ENCODE measurements around the gene TMEM92. TPM values are rescaled to one million over a fixed set of nuclear protein-coding genes. Genes with fewer than 3 reads are reported as not detected.

The TMEM92 gene
- total RNA-seq, 1 experiment from 2014 or later, result 6.6 TPM

DNA sequence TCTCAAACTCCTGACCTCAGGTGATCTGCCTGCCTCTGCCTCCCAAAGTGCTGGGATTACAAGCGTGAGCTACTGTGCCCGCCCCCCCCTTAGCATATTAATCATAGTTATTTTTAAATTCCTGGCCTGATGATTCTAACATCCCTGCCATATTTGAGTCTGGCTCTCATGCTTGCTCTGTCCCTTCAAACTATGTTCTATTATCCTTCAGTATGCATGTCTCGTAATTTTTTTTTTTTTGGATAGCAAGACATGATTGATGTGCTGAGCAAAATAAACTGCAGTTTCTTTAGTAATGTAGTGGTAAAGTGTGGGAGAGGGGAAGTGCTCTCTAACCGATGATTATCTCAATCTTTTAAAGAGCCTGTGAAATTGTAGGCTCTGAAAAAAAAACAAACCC, 34.3 kb upstream of the TMEM92 start:
- BruUV-seq (replicated peaks), result no TSS peak
- no peak for DNase-seq (ENCODE audit: low read depth, low spot score)
- Histone ChIP-seq H3K79me2 (ENCODE audit: insufficient read depth, low read length) (no peaks in the 10 kb centered on the region), H4K20me1 (ENCODE audit: insufficient read depth) (no peaks in the 10 kb centered on the region), H3K4me3 (replicated peaks in 1 of 2; ENCODE audit: low read depth in 1 of 2, low read length in 2 of 2) (no peak overlapping the region), H3K4me2 (ENCODE audit: low read length) (no peak overlapping the region), H3K9ac (ENCODE audit: low read length) (no peak overlapping the region), H3K27me3 (ENCODE audit: insufficient read depth, low read length) (peaks cover 3% of the 10 kb centered on the region; the same call in 1 of the 2 replicates), H3K36me3 (ENCODE audit: control insufficient read depth in 1 of 2, insufficient read depth in 2 of 2, low read length in 2 of 2) (no peaks in the 10 kb centered on the region), H3K9me3 (ENCODE audit: control insufficient read depth in 1 of 2, insufficient read depth in 1 of 2, low read depth in 1 of 2, low read length in 2 of 2) (peaks cover 0 to 8% of the 10 kb centered on the region in 2 experiments; a peak in 2 of 4 replicates), H3K27ac (ENCODE audit: low read depth, low read length) (no peak overlapping the region), H2AFZ (ENCODE audit: low read depth, low read length, poor library complexity, severe bottlenecking) (no peak overlapping the region), H3K4me1 (ENCODE audit: control insufficient read depth in 1 of 2, insufficient read depth in 2 of 2, low read length in 2 of 2) (no peaks in the 10 kb centered on the region), H3K9me2 (ENCODE audit: insufficient read depth) (no peaks in the 10 kb centered on the region)
- no peak for TF ChIP-seq ZNF274 (IDR thresholded peaks at IDR 0.05; ENCODE audit: low read depth, low read length)
- TF ChIP-seq, protein P1, sequence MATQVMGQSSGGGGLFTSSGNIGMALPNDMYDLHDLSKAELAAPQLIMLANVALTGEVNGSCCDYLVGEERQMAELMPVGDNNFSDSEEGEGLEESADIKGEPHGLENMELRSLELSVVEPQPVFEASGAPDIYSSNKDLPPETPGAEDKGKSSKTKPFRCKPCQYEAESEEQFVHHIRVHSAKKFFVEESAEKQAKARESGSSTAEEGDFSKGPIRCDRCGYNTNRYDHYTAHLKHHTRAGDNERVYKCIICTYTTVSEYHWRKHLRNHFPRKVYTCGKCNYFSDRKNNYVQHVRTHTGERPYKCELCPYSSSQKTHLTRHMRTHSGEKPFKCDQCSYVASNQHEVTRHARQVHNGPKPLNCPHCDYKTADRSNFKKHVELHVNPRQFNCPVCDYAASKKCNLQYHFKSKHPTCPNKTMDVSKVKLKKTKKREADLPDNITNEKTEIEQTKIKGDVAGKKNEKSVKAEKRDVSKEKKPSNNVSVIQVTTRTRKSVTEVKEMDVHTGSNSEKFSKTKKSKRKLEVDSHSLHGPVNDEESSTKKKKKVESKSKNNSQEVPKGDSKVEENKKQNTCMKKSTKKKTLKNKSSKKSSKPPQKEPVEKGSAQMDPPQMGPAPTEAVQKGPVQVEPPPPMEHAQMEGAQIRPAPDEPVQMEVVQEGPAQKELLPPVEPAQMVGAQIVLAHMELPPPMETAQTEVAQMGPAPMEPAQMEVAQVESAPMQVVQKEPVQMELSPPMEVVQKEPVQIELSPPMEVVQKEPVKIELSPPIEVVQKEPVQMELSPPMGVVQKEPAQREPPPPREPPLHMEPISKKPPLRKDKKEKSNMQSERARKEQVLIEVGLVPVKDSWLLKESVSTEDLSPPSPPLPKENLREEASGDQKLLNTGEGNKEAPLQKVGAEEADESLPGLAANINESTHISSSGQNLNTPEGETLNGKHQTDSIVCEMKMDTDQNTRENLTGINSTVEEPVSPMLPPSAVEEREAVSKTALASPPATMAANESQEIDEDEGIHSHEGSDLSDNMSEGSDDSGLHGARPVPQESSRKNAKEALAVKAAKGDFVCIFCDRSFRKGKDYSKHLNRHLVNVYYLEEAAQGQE (IDR thresholded peaks at IDR 0.05; ENCODE audit: low read depth), result no peak
- no peak for TF ChIP-seq MAX (IDR thresholded peaks at IDR 0.05)
- TF ChIP-seq EZH2 (IDR thresholded peaks at IDR 0.05), result no peak
- ATAC-seq, result no peak
- POLR2A ChIA-PET, result no interaction called here
- intact Hi-C loops (cut with micrococcal nuclease), result no loop called here
- RAD21 ChIA-PET (ENCODE audit: low non-redundant PET in 1 of 2, low total read pairs in 2 of 2, uncharacterized antibody in 2 of 2, unreplicated experiment in 2 of 2), result no interaction called here
- CTCF ChIA-PET, result no interaction called here

DNA sequence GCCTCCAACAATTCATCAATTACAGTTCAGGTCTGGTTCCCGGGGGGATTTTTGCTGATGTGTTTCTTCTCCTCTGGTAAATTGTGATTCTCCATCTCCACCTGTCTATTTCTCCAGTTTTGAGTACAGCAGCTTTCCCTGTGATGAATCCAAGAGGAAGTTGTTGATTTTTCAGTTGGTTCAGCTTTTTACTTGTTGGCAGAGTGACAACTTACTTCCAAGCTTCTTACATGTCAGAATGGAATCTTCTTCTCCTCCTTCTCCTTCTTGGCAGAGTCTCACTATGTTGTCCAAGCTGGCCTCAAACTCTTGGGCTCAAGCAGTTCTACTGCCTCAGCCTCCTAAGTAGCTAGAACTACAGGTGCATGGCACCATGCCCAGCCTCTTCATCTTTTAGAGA, 33.4 kb upstream of the TMEM92 start:
- no peak overlapping the region for H2AFZ ChIP-seq (ENCODE audit: low read depth, low read length, poor library complexity, severe bottlenecking)
- DNase-seq (ENCODE audit: low read depth, low spot score), result no peak
- no peak overlapping the region for H3K27ac ChIP-seq (ENCODE audit: low read depth, low read length)
- no peak overlapping the region for H3K4me2 ChIP-seq (ENCODE audit: low read length)
- no peaks in the 10 kb centered on the region for H3K9me2 ChIP-seq (ENCODE audit: insufficient read depth)
- no peaks in the 10 kb centered on the region for H3K79me2 ChIP-seq (ENCODE audit: insufficient read depth, low read length)
- intact Hi-C loops (cut with micrococcal nuclease), result no loop called here
- H3K36me3 ChIP-seq (ENCODE audit: control insufficient read depth in 1 of 2, insufficient read depth in 2 of 2, low read length in 2 of 2), result no peaks in the 10 kb centered on the region
- ChIA-PET RAD21 (ENCODE audit: low non-redundant PET in 1 of 2, low total read pairs in 2 of 2, uncharacterized antibody in 2 of 2, unreplicated experiment in 2 of 2) (no interaction called here), CTCF (no interaction called here), POLR2A (no interaction called here)
- no peak for ATAC-seq
- H4K20me1 ChIP-seq (ENCODE audit: insufficient read depth), result no peaks in the 10 kb centered on the region
- no TSS peak for BruUV-seq (replicated peaks)
- no peak overlapping the region for H3K4me3 ChIP-seq (replicated peaks in 1 of 2; ENCODE audit: low read depth in 1 of 2, low read length in 2 of 2)
- no peaks in the 10 kb centered on the region for H3K4me1 ChIP-seq (ENCODE audit: control insufficient read depth in 1 of 2, insufficient read depth in 2 of 2, low read length in 2 of 2)
- peaks cover 3% of the 10 kb centered on the region; the same call in 1 of the 2 replicates for H3K27me3 ChIP-seq (ENCODE audit: insufficient read depth, low read length)
- H3K9ac ChIP-seq (ENCODE audit: low read length), result no peak overlapping the region
- peaks cover 0 to 8% of the 10 kb centered on the region in 2 experiments; a peak in 2 of 4 replicates for H3K9me3 ChIP-seq (ENCODE audit: control insufficient read depth in 1 of 2, insufficient read depth in 1 of 2, low read depth in 1 of 2, low read length in 2 of 2)
- TF ChIP-seq, protein P2, sequence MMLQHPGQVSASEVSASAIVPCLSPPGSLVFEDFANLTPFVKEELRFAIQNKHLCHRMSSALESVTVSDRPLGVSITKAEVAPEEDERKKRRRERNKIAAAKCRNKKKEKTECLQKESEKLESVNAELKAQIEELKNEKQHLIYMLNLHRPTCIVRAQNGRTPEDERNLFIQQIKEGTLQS (IDR thresholded peaks at IDR 0.05), result no peak
- TF ChIP-seq ZBTB33 (IDR thresholded peaks at IDR 0.05; ENCODE audit: extremely low read depth, insufficient replicate concordance, low read length), result no peak
- TF ChIP-seq POLR2AphosphoS5 (IDR thresholded peaks at IDR 0.05; ENCODE audit: low read depth, low read length), result no peak
- TF ChIP-seq EGR1 (IDR thresholded peaks at IDR 0.05; ENCODE audit: low read depth), result no peak
- TF ChIP-seq FOSL1 (IDR thresholded peaks at IDR 0.05; ENCODE audit: low read depth), result no peak
- TF ChIP-seq ZNF274 (IDR thresholded peaks at IDR 0.05; ENCODE audit: low read depth, low read length), result no peak
- no peak for TF ChIP-seq MAX (IDR thresholded peaks at IDR 0.05)
- TF ChIP-seq SRF (IDR thresholded peaks at IDR 0.05; ENCODE audit: low read depth), result no peak
- no peak for TF ChIP-seq SP1 (IDR thresholded peaks at IDR 0.05; ENCODE audit: low read depth)
- TF ChIP-seq YY1 (IDR thresholded peaks at IDR 0.05; ENCODE audit: extremely low read depth, insufficient replicate concordance, low read depth, low read length), result no peak
- TF ChIP-seq CEBPB (IDR thresholded peaks at IDR 0.05; ENCODE audit: low read depth), result no peak
- TF ChIP-seq ZFX (IDR thresholded peaks at IDR 0.05), result no peak
- no peak for TF ChIP-seq ELF1 (IDR thresholded peaks at IDR 0.05; ENCODE audit: borderline replicate concordance, low read depth)
